ENCODE measurements around the gene VTI1B. TPM values are rescaled to one million over a fixed set of nuclear protein-coding genes. Genes with fewer than 3 reads are reported as not detected.
"Not testable (repeated sequence)": the region's sequence is repeated elsewhere in the genome, so short reads cannot be mapped to it uniquely, and the experiment has no call there.

VTI1B gene
- total RNA-seq, 1 donor from 2014 or later: 77.8 TPM

DNA sequence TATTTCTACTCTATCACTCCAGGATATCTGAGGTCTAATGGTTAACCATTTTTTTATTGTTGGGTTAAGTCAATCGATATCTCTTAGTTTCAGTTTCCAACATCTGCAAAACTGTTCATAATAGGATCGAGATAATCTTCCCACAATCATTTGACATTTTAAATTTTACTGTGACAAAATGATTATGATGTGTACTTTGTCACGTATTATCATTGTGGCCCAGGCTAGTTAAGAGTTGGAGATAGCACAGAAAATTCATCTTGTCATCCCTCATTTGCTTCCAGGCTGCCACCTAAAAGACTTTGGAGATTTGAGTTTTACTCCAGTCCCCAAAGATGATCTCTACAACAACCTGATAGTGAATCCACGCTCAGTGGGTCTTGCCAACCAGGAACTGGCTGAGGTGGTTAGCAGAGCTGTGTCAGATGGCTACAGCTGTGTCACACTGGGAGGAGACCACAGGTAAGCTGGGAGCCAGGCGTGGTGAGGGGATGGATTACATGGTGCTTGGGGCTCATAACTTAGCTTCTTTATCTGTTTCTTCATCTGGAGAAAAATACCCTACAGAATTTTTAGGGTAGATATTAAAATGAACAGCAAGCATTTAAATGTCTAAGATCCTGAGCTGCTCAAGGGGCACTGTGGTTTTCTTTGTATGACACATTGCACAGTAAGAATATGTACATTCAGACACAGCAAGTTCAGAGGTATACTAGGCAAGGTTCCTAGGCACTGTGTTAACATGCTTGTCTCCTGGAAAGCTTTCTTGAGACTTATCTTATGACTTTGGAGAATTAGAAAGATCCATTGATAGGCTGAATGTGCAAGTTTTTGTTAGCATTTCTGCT lies 32.3 kb downstream of the VTI1B start:
- intact Hi-C loops (cut with micrococcal nuclease): no loop called here
- Mint-ChIP-seq H3K27me3 (ENCODE audit: insufficient read depth) (no peaks in the 10 kb centered on the region), H3K27ac (no peak overlapping the region), H3K4me3 (no peak overlapping the region), H3K4me1 (ENCODE audit: low read depth) (peaks cover 14% of the 10 kb centered on the region), H3K36me3 (ENCODE audit: low read depth) (peaks cover 14% of the 10 kb centered on the region), H3K9me3 (no peaks in the 10 kb centered on the region)
- DNase-seq (ENCODE audit: low spot score): no peak

DNA sequence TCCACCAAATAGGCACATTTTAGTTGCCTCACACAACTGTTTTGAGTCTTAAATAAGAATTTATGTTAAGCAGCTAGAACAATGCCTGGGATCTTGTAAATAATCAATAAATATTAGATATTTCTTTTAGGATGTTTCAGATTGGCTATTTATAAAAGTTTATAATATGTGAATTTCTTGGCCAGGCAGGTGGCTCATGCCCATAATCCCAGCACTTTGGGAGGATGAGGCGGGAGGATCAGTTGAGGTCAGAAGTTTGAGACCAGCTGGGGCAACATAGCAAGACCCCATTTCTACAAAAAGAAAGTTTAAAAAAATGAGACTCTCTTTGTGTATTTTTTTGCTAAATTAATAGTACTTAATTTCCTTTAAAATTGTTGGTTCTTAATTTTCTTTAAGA lies 33.0 kb downstream of the VTI1B start:
- peaks cover 10% of the 10 kb centered on the region for H3K36me3 Mint-ChIP-seq (ENCODE audit: low read depth)
- no peak for DNase-seq (ENCODE audit: low spot score)
- intact Hi-C loops (cut with micrococcal nuclease): no loop called here
- peaks cover 15% of the 10 kb centered on the region for H3K4me1 Mint-ChIP-seq (ENCODE audit: low read depth)
- H3K27ac Mint-ChIP-seq: no peak overlapping the region
- no peaks in the 10 kb centered on the region for H3K9me3 Mint-ChIP-seq
- H3K27me3 Mint-ChIP-seq (ENCODE audit: insufficient read depth): no peaks in the 10 kb centered on the region
- H3K4me3 Mint-ChIP-seq: no peak overlapping the region

DNA sequence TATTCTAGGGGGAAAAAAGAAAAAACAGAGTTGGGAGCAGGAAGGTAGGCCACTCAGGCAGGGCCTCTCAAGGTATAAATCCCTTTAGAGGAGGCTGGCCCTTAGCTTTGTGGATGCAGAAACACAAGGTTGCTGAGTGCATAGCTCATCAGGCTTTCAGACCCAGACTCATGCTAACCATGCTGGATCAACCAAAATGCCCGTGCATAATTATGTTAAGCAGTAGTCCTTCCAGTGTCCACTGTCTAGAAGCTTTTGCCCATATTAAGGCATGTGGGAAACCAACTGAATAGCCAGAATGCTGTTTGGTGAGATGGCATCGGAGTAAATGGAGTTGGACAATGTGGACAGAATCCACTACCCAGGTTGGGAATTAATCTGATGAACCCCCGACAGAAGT lies 35.8 kb downstream of the VTI1B start:
- intact Hi-C loops (cut with micrococcal nuclease): no loop called here
- no peaks in the 10 kb centered on the region for H3K9me3 Mint-ChIP-seq
- DNase-seq (ENCODE audit: low spot score): no peak
- peaks cover 12% of the 10 kb centered on the region for H3K4me1 Mint-ChIP-seq (ENCODE audit: low read depth)
- H3K36me3 Mint-ChIP-seq (ENCODE audit: low read depth): peaks cover 2% of the 10 kb centered on the region
- no peak overlapping the region for H3K27ac Mint-ChIP-seq
- H3K4me3 Mint-ChIP-seq: no peak overlapping the region
- H3K27me3 Mint-ChIP-seq (ENCODE audit: insufficient read depth): no peaks in the 10 kb centered on the region

DNA sequence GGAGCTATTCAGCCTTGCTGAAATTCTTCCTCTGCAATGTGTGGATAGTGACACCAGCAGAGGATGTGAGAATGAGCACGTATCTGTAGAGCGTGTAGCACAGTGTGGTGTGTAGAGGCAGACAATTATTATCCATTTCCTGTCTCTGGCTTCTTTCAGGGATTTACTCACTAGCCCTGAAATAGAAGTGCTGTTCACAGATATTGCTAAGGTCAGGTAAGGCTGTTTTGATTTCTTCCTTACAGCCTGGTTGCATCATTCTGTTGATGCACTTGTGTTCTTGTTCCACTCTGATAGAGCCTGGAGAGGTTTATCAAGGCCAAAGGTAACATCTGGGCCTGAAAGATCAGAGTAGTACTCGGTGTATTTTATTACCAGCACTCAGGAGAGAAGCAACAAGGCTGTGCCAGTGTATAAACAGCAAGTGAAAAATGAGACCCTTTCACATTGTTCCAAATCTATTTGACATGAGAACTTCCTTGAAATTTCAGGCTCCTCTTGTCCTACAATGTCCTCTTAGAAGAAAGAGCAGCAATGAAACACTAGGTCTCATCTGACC lies 38.0 kb downstream of the VTI1B start:
- no peaks in the 10 kb centered on the region for H3K27me3 Mint-ChIP-seq (ENCODE audit: insufficient read depth)
- H3K9me3 Mint-ChIP-seq: no peaks in the 10 kb centered on the region
- H3K4me3 Mint-ChIP-seq: no peak overlapping the region
- peaks cover 2% of the 10 kb centered on the region for H3K36me3 Mint-ChIP-seq (ENCODE audit: low read depth)
- intact Hi-C loops (cut with micrococcal nuclease): no loop called here
- no peak overlapping the region for H3K27ac Mint-ChIP-seq
- H3K4me1 Mint-ChIP-seq (ENCODE audit: low read depth): peaks cover 6% of the 10 kb centered on the region
- no peak for DNase-seq (ENCODE audit: low spot score)

DNA sequence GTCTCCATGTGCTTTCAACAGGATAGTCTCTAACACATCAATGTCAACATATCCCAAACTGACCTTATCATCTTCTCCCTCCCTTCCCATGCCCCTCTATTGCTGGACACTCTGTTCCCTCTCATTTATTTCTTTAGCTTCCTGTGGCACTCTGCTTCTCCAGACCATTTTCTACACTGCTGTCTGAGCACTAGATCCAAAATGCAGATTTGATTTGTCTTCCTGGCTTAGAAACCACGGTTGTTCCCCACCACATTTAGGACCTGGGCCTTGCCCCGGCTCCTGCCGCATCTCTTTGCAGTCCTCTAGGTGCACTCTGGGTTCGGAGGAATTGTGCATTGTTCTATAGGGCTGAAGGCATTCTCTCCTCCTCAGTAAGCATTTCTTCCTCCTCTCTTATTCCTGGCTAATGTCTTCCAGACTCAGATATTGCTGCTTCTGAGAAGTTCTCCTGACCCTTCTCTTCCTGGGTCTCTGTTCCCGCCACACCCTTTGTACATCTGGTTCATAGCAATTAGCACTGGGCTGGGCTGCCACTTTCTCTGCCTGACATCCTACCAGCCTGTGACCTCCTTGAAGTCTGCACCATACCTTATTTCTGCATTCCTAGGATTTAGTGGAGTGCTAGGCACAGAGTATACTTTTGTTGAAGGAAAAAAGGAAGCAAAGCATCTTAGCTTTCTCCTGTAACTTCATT lies 40.8 kb downstream of the VTI1B start:
- no peaks in the 10 kb centered on the region for H3K9me3 Mint-ChIP-seq
- no peak overlapping the region for H3K4me3 Mint-ChIP-seq
- no peak overlapping the region for H3K27ac Mint-ChIP-seq
- no peaks in the 10 kb centered on the region for H3K27me3 Mint-ChIP-seq (ENCODE audit: insufficient read depth)
- intact Hi-C loops (cut with micrococcal nuclease): no loop called here
- no peaks in the 10 kb centered on the region for H3K36me3 Mint-ChIP-seq (ENCODE audit: low read depth)
- peaks cover 6% of the 10 kb centered on the region for H3K4me1 Mint-ChIP-seq (ENCODE audit: low read depth)
- no peak for DNase-seq (ENCODE audit: low spot score)

DNA sequence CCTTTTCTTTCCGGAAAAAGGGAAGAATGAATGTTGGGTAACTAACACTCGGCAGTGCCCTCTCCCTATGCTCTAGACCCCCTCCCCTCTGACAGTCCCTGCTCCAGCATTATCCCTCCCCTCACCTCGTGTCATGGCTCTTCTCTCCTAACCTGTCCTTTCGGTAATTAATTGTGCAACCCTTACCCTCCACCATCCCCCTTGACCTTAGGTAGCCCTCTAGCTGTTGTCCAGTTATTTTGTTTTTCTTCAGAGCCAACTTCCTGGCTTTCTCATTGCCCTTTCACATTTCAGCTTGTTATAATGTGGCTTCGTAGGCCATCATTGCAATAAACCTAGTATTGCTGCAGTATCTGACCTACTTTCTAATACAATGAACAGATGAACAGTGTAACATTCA lies 43.5 kb downstream of the VTI1B start:
- no peak for DNase-seq (ENCODE audit: low spot score)
- intact Hi-C loops (cut with micrococcal nuclease): no loop called here
- Mint-ChIP-seq H3K4me3 (no peak overlapping the region), H3K27ac (no peak overlapping the region), H3K9me3 (no peaks in the 10 kb centered on the region), H3K36me3 (ENCODE audit: low read depth) (no peaks in the 10 kb centered on the region), H3K27me3 (ENCODE audit: insufficient read depth) (no peaks in the 10 kb centered on the region), H3K4me1 (ENCODE audit: low read depth) (no peaks in the 10 kb centered on the region)

DNA sequence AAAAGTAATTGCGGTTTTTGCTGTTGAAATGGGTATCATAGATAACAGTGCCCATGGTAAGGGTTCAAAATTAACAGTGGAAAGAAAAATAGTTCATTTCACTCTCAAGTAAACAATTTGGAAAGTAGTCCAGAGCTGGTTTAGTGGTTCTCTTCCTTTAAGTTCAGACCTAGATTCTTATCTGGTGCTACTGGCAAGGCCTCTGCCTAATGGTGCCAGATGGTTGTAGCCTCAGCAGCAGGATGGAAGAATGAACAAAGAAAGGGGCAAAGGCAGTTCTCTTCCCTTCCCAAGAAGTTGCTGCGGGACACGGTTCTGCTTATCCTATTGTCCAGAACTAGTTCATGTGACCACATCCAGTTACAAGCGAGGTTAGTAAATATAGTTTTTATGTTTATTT lies 44.2 kb downstream of the VTI1B start:
- no peaks in the 10 kb centered on the region for H3K4me1 Mint-ChIP-seq (ENCODE audit: low read depth)
- H3K9me3 Mint-ChIP-seq: no peaks in the 10 kb centered on the region
- H3K36me3 Mint-ChIP-seq (ENCODE audit: low read depth): no peaks in the 10 kb centered on the region
- no peak overlapping the region for H3K4me3 Mint-ChIP-seq
- no peak for DNase-seq (ENCODE audit: low spot score)
- intact Hi-C loops (cut with micrococcal nuclease): no loop called here
- H3K27ac Mint-ChIP-seq: no peak overlapping the region
- no peaks in the 10 kb centered on the region for H3K27me3 Mint-ChIP-seq (ENCODE audit: insufficient read depth)

DNA sequence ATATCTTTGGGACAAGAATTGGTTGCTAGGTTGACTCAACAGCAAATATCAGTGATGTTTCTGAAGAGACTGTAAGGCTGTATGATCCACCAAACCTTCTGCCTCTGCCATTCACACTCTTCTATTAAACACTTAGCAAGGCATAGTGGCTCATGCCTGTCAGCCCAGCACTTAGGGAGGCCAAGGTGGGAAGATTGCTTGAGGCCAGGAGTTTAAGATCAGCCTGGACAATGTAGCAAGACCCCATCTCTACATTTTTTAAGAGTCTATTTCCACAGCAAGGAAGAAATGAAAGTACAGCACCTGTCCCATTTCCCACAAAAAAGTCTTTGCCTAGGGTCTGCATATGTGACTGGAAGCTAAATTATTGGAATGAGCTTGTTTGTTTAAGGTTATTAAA lies 46.9 kb downstream of the VTI1B start:
- no peaks in the 10 kb centered on the region for H3K27me3 Mint-ChIP-seq (ENCODE audit: insufficient read depth)
- no peak overlapping the region for H3K4me3 Mint-ChIP-seq
- peaks cover 8% of the 10 kb centered on the region for H3K4me1 Mint-ChIP-seq (ENCODE audit: low read depth)
- no peaks in the 10 kb centered on the region for H3K9me3 Mint-ChIP-seq
- DNase-seq (ENCODE audit: low spot score): no peak
- intact Hi-C loops (cut with micrococcal nuclease): no loop called here
- no peak overlapping the region for H3K27ac Mint-ChIP-seq
- H3K36me3 Mint-ChIP-seq (ENCODE audit: low read depth): peaks cover 3% of the 10 kb centered on the region

DNA sequence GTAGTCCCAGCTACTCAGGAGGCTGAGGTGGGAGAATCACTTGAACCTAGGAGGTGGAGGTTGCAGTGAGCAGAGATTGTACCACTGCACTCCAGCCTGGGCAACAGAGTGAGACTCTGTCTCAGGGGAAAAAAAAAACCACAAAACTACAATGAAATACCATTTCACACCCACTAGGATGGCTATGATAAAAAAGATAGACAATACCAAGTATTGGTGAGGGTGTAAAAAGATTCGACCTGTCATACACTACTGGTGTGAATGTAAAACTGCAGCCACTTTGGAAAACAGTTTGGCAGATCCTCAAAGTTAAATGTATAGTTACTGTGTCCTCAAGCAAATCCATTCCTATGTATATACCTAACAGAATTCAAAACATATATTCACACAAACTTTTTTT lies 48.3 kb downstream of the VTI1B start:
- intact Hi-C loops (cut with micrococcal nuclease); DNase-seq (ENCODE audit: low spot score); H3K36me3 Mint-ChIP-seq (ENCODE audit: low read depth); H3K9me3 Mint-ChIP-seq; H3K27ac Mint-ChIP-seq; H3K4me3 Mint-ChIP-seq; H3K27me3 Mint-ChIP-seq (ENCODE audit: insufficient read depth): not testable (repeated sequence)
- H3K4me1 Mint-ChIP-seq (ENCODE audit: low read depth): peaks cover 15% of the 10 kb centered on the region

DNA sequence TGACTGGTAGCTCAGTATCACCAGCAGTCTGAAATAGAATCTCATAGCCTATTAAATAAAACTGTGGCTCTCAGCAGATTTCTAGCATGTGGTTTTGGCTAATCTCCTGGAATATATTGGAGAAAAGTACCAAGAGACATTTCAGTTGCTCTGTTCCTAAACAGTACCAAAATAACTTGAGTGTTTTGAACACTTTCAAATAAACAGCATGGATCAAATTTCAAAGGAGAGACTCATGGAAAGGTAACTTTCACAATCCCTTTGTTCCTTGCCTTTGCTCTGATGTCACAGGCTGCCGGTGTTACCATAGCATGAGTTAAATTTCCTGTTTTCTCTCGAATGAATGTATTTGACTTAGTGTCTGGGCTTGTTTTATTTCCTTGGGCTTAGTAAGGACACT lies 51.3 kb downstream of the VTI1B start:
- Mint-ChIP-seq H3K27ac (peak overlapping the region; percentile 62), H3K27me3 (ENCODE audit: insufficient read depth) (peaks cover 10% of the 10 kb centered on the region), H3K36me3 (ENCODE audit: low read depth) (peaks cover 3% of the 10 kb centered on the region), H3K4me3 (no peak overlapping the region), H3K9me3 (no peaks in the 10 kb centered on the region), H3K4me1 (ENCODE audit: low read depth) (peaks cover 39% of the 10 kb centered on the region)
- intact Hi-C loops (cut with micrococcal nuclease): no loop called here
- DNase-seq (ENCODE audit: low spot score): no peak

DNA sequence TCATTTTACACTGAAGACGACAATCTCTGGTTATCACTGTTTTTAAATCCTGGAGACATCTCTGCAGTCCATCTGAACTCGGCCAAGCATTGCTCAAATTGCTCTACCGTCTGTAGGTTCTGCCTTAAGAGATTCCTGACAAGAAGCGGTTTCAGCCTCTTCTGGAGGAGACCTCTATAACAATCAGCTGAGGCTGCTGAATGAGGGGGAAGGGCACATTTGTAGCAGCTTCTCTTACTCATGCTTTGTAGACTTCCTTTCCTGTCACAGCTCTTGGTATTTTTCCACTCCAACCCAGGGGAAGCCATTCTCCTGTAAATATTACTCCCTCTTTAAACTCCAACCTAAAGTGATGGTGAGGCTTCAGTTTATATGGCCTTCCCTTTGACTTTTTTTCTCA lies 51.8 kb downstream of the VTI1B start:
- DNase-seq (ENCODE audit: low spot score): no peak
- peak overlapping the region; percentile 62 for H3K27ac Mint-ChIP-seq
- H3K4me3 Mint-ChIP-seq: no peak overlapping the region
- intact Hi-C loops (cut with micrococcal nuclease): no loop called here
- H3K4me1 Mint-ChIP-seq (ENCODE audit: low read depth): peaks cover 39% of the 10 kb centered on the region
- H3K27me3 Mint-ChIP-seq (ENCODE audit: insufficient read depth): peaks cover 10% of the 10 kb centered on the region
- peaks cover 3% of the 10 kb centered on the region for H3K36me3 Mint-ChIP-seq (ENCODE audit: low read depth)
- H3K9me3 Mint-ChIP-seq: no peaks in the 10 kb centered on the region

DNA sequence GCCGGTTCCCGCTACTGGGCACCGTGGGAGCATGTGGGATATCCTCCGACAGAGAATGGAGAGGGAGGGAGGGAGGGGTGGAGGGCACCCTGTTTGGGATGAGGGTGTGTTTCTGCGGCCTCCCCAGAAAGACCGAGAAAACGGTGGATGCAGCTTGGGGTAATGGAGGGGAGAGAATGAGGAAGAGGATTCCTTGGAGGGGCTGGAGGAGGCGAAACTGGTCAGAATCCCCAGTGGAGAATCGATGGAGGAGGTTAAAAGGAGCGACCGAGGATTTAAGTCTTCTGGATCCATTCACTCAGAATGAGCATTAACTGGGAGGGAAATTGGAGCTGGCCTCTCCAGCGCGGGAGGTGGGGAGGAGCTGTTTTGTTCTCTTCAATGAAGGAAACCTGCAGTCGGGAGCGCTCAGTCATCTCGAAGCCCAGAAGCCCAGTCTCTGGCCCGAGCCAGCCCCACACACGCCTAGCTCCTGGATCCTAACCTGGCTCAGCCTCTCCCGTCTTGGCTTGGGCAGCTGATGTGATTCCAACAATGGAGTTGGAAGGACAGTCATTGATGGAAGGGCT lies 54.1 kb downstream of the VTI1B start:
- no peak for DNase-seq (ENCODE audit: low spot score)
- Mint-ChIP-seq H3K27ac (peak overlapping the region; percentile 44), H3K9me3 (no peaks in the 10 kb centered on the region), H3K4me3 (peak overlapping the region; percentile 86), H3K36me3 (ENCODE audit: low read depth) (peaks cover 3% of the 10 kb centered on the region), H3K27me3 (ENCODE audit: insufficient read depth) (peaks cover 14% of the 10 kb centered on the region), H3K4me1 (ENCODE audit: low read depth) (peaks cover 39% of the 10 kb centered on the region)
- intact Hi-C loops (cut with micrococcal nuclease): no loop called here

All from activated T-helper 1 cell treated with anti-CD3 and anti-CD28 coated beads, Interleukin-12 subunit alpha, Interleukin-12 subunit beta, Interleukin-2, Interleukin-4 antibody, amounts not matched to agents 30 ng/mL and 10 ng/mL and 1 ng/mL, durations not matched to agents 14 hours and 24 hours and 36 hours (primary cell).